MCF 10A (cell line): ENCODE results near the gene TNPO3. TPM values are rescaled to one million over a fixed set of nuclear protein-coding genes. Genes with fewer than 3 reads are reported as not detected.

Experiments
- BruUV-seq: library from RNA; stranded (reverse); fragments of 400-500 nt; replicated peaks from 2 replicates; lab custom pipeline; 2021; lab: Mats Ljungman, UMichigan
- CTCF ChIA-PET: fragments of 300-600 bp; sonication (Branson Sonifier 250); formaldehyde crosslinking; extraction: SDS; loops from one replicate; lab custom pipeline; 2021; ENCODE audit warnings: antibody characterized with exemption, inconsistent platforms; lab: Yijun Ruan, JAX
- POLR2A ChIA-PET: fragments of 300-600, 350-650 bp; sonication (Branson Sonifier 250); formaldehyde crosslinking; extraction: SDS; loops from one replicate; lab custom pipeline; 2020; ENCODE audit warnings: antibody characterized with exemption, inconsistent platforms; lab: Yijun Ruan, JAX
- DNase-seq: peaks from one replicate; pipeline ENCODE4 v3.0.0-alpha.2; 2018; ENCODE audit not compliant: unreplicated experiment
- H3K27ac Mint-ChIP-seq: one replicate; pipeline ENCODE4 v1.8.0; 2022; ENCODE audit warnings: mild to moderate bottlenecking, low read depth, mixed read lengths; ENCODE audit not compliant: unreplicated experiment
- H3K27me3 Mint-ChIP-seq: one replicate; pipeline ENCODE4 v1.8.0; 2022; ENCODE audit warnings: mixed read lengths; ENCODE audit not compliant: insufficient read depth, unreplicated experiment
- H3K36me3 Mint-ChIP-seq: one replicate; pipeline ENCODE4 v1.8.0; 2022; ENCODE audit warnings: mild to moderate bottlenecking, moderate library complexity, mixed read lengths; ENCODE audit not compliant: insufficient read depth, unreplicated experiment
- H3K4me1 Mint-ChIP-seq: one replicate; pipeline ENCODE4 v1.8.0; 2022; ENCODE audit warnings: mixed read lengths; ENCODE audit not compliant: insufficient read depth, unreplicated experiment
- H3K4me3 Mint-ChIP-seq: one replicate; pipeline ENCODE4 v1.8.0; 2022; ENCODE audit warnings: mild to moderate bottlenecking, moderate library complexity, mixed read lengths; ENCODE audit not compliant: unreplicated experiment
- H3K9me3 Mint-ChIP-seq: one replicate; pipeline ENCODE4 v1.8.0; 2022; ENCODE audit warnings: mixed read lengths; ENCODE audit not compliant: unreplicated experiment
- CTCF ChIP-seq: fragments of 200-600 bp; IDR thresholded peaks from one replicate; pipeline ENCODE4 v1.8.0; 2022; ENCODE audit warnings: antibody characterized with exemption, mild to moderate bottlenecking; ENCODE audit not compliant: unreplicated experiment
- intact Hi-C: fragments of 100-400 bp; cut with micrococcal nuclease; formaldehyde crosslinking; loops from 2 replicates; pipeline ENCODE4 v1.14.1; 2022
- total RNA-seq: library from RNA; stranded (reverse); gene quantifications from 2 replicates; pipeline ENCODE4 v1.2.3, GENCODE V29; 2022

Gene TNPO3
- total RNA-seq, 1 experiment from 2014 or later = 42.3 TPM

GRCh38 chr7:128948976-128949760 is 105.7 kb downstream of the TNPO3 start:
- H3K27me3 Mint-ChIP-seq = no peaks in the 10 kb centered on the region

DNA sequence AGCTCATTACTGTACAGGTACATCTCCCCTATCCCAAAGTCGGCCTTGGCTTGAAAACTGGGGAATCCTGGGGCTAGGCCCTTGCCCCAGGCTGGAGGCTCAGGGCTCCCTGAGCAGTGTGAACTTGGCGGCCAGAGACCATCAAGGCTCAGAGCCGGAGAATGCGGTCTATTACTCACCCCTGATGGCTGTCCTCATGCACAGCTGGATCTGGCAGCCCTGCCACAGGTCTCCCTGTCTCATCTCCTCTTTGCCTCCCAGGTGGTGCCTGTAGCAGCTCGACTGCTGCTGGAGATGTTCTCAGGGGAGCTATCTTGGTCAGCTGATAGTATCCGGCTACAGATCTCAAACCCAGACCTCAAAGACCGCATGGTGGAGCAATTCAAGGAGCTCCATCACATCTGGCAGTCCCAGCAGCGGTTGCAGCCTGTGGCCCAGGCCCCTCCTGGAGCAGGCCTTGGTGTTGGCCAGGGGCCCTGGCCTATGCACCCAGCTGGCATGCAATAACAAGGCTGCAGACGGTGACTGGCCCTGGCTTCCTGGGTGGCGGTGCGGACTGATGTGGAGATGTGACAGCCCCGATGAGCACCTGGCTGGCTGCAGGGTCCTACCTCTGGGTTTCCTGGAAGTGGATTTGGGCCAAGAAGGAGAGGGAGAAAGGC is 106.5 kb downstream of the TNPO3 start:
- Mint-ChIP-seq H3K27ac (no peak overlapping the region), H3K4me1 (no peaks in the 10 kb centered on the region), H3K4me3 (no peak overlapping the region), H3K9me3 (no peaks in the 10 kb centered on the region), H3K27me3 (no peaks in the 10 kb centered on the region), H3K36me3 (peaks cover 17% of the 10 kb centered on the region)
- no TSS peak for BruUV-seq
- intact Hi-C loops = no loop called here
- ChIA-PET CTCF (interaction anchor here (0.5 to 3.1 kb wide), 2 partner anchors 143 to 144 kb away, joined by 3 to 10 read pairs; no protein-coding TSS in a partner anchor), POLR2A (interaction anchor here (0.8 to 1.5 kb wide), 4 partner anchors 9 to 107 kb away, joined by 3 to 8 read pairs (median 5); partner anchors contain the start of gene TNPO3)
- TF ChIP-seq CTCF = no peak
- no peak for DNase-seq

More at GRCh38 chr7:128948976-128949760, 105.7 kb downstream of the TNPO3 start:
- BruUV-seq = no TSS peak
- Mint-ChIP-seq H3K4me1 (no peaks in the 10 kb centered on the region), H3K36me3 (peaks cover 22% of the 10 kb centered on the region), H3K27ac (no peak overlapping the region), H3K9me3 (no peaks in the 10 kb centered on the region), H3K4me3 (no peak overlapping the region)
- intact Hi-C loops = no loop called here
- no peak for TF ChIP-seq CTCF
- ChIA-PET POLR2A (interaction anchor here (0.8 to 1.2 kb wide), 3 partner anchors 10 to 52 kb away, joined by 3 to 5 read pairs (median 3); no protein-coding TSS in a partner anchor), CTCF (interaction anchor here (1.0 to 3.1 kb wide), 2 partner anchors 9 to 142 kb away, joined by 3 to 10 read pairs; no protein-coding TSS in a partner anchor)
- DNase-seq = no peak

- H3K27me3 Mint-ChIP-seq = no peaks in the 10 kb centered on the region
- H3K9me3 Mint-ChIP-seq = no peaks in the 10 kb centered on the region
- no peak for TF ChIP-seq CTCF
- DNase-seq = peak; percentile 64
- no peak overlapping the region for H3K27ac Mint-ChIP-seq
- H3K4me1 Mint-ChIP-seq = no peaks in the 10 kb centered on the region
- no peak overlapping the region for H3K4me3 Mint-ChIP-seq
- BruUV-seq = no TSS peak
- POLR2A ChIA-PET = interaction anchor here (0.8 to 1.5 kb wide), 3 partner anchors 9 to 107 kb away, joined by 3 to 8 read pairs (median 5); partner anchors contain the start of gene TNPO3
- CTCF ChIA-PET = interaction anchor here (0.5 to 3.1 kb wide), 4 partner anchors 29 to 279 kb away, joined by 3 to 10 read pairs (median 4); no protein-coding TSS in a partner anchor
- peaks cover 11% of the 10 kb centered on the region for H3K36me3 Mint-ChIP-seq
- intact Hi-C loops = no loop called here
These were observed 107.1 kb downstream of the TNPO3 start for GRCh38 chr7:128947854-128948253.
